Heart left ventricle (tissue), 13 donors: Measurements from ENCODE around the gene NCOA3.

Source experiments
- POLR2A ChIP-seq, 2 donors: fragments of 450-650 bp; IDR thresholded peaks; one replicate each; pipeline ENCODE4 v1.6.1; 2017; ENCODE audit warnings: antibody characterized with exemption in 2 of 2, mild to moderate bottlenecking in 2 of 2, moderate library complexity in 2 of 2
- TF ChIP-seq, protein P1 (sequence below), 12 donors: fragments of 200-600 bp; sonication (generic) in 4 of 12; IDR thresholded peaks; one replicate each; pipeline versions ENCODE4 v1.5.0 to v1.8.0; 2018 to 2022; ENCODE audit warnings: antibody characterized with exemption in 12 of 12, mild to moderate bottlenecking in 5 of 12
- donor health status: ischemic (EF 13 %, LVEDD 7.1; RV severe dilation, severe dysfunction).
- donor health status: DM: no; HTN: yes; CAD: no.
- donor health status: DM: no; HTN: no; CAD: no.
- donor health status: ischemic (EF 25% LVEDD 6.9; RV normal size, moderate dysfunction).
- donor health status: ischemic (EF 25% LVEDD 5.7; RV mildly dilated, moderate dysfunction).
- donor health status: ischemic (EF 35%, LVEDD 5.7; RV mildly dilated, moderate dysfunction).
- donor health status: nonischemic (EF 11% LVEDD 7.7; RV severe dilation, severe dysfunction).
- donor health status: DM: yes; HTN: yes; CAD: no.
- donor health status: PGD.
- donor health status: ischemic (EF 29% LVEDD 5.4; RV normal size, mild dysfunction).
- donor health status: nonischemic (EF 23%, LVEDD 6.1; RV moderate dilation, normal function).

DNA sequence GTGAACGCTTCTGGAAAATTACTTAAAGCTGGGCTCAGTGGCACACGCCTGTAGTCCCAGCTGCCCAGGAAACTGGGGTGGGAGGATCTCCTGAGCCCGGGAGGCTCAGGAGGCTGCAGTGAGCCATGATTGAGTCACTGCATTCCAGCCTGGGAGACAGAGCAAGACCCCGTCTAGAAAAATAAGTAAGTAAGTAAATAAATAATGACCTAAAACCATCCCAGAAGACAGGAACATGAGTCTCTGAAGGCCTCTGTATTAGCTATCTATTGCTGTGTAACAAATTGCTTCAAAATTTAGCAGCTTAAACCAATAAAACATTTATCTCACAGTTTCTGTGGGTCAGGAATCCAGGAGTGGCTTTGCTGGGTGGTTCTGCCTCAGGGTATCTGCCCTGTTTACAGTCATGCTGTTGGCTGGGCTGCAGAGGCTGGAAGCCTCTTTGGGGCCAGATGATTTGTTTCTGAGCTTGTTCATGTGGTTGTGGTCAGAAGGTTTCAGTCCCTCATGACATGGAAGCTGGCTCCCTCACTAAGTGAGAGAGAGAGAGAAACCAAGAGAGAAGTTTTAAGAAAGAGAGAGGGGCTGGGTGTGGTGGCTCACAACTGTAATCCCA is 48.4 kb upstream of the NCOA3 start:
- TF ChIP-seq, protein P1, sequence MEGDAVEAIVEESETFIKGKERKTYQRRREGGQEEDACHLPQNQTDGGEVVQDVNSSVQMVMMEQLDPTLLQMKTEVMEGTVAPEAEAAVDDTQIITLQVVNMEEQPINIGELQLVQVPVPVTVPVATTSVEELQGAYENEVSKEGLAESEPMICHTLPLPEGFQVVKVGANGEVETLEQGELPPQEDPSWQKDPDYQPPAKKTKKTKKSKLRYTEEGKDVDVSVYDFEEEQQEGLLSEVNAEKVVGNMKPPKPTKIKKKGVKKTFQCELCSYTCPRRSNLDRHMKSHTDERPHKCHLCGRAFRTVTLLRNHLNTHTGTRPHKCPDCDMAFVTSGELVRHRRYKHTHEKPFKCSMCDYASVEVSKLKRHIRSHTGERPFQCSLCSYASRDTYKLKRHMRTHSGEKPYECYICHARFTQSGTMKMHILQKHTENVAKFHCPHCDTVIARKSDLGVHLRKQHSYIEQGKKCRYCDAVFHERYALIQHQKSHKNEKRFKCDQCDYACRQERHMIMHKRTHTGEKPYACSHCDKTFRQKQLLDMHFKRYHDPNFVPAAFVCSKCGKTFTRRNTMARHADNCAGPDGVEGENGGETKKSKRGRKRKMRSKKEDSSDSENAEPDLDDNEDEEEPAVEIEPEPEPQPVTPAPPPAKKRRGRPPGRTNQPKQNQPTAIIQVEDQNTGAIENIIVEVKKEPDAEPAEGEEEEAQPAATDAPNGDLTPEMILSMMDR (IDR thresholded peaks at IDR 0.05): no peak
- TF ChIP-seq POLR2A (IDR thresholded peaks at IDR 0.05): no peak
